Gastrocnemius medialis (tissue), 4 donors: ENCODE data around the gene DENND1A.

Experiments used
- POLR2A ChIP-seq, 2 donors: fragments of 450-650 bp; IDR thresholded peaks; one replicate each; pipeline ENCODE4 v1.6.1; 2017; ENCODE audit warnings: antibody characterized with exemption in 2 of 2, mild to moderate bottlenecking in 2 of 2, moderate library complexity in 2 of 2
- TF ChIP-seq, protein P1 (sequence below), 5 experiments: fragments of 450-650 bp in 3 of 5; fragments of 200-600 bp in 2 of 5; sonication (generic) in 2 of 5; IDR thresholded peaks in 4 of 5; conservative IDR thresholded peaks in 1 of 5; 1 replicate in 4 of 5; 2 replicates in 1 of 5; pipeline ENCODE4 v1.5.1; 2016 to 2019; ENCODE audit warnings: antibody characterized with exemption in 5 of 5, mild to moderate bottlenecking in 3 of 5, moderate library complexity in 3 of 5

DNA sequence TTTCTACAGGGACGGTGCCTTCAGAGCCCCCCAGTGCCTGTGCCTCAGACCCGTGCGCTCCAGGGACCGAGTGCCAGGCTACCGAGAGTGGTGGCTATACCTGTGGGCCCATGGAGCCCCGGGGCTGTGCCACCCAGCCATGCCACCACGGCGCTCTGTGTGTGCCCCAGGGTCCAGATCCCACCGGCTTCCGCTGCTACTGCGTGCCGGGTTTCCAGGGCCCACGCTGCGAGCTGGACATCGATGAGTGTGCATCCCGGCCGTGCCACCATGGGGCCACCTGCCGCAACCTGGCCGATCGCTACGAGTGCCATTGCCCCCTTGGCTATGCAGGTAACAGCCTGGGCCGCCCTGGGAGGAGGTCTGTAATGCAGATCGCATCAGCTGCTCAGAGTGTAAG, 567.1 kb downstream of the DENND1A start:
- TF ChIP-seq, protein P1, sequence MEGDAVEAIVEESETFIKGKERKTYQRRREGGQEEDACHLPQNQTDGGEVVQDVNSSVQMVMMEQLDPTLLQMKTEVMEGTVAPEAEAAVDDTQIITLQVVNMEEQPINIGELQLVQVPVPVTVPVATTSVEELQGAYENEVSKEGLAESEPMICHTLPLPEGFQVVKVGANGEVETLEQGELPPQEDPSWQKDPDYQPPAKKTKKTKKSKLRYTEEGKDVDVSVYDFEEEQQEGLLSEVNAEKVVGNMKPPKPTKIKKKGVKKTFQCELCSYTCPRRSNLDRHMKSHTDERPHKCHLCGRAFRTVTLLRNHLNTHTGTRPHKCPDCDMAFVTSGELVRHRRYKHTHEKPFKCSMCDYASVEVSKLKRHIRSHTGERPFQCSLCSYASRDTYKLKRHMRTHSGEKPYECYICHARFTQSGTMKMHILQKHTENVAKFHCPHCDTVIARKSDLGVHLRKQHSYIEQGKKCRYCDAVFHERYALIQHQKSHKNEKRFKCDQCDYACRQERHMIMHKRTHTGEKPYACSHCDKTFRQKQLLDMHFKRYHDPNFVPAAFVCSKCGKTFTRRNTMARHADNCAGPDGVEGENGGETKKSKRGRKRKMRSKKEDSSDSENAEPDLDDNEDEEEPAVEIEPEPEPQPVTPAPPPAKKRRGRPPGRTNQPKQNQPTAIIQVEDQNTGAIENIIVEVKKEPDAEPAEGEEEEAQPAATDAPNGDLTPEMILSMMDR (IDR thresholded peaks at IDR 0.05 in 4 of 5, conservative IDR thresholded peaks at IDR 0.05 in 1 of 5) = no peak
- no peak for TF ChIP-seq POLR2A (IDR thresholded peaks at IDR 0.05)
